H9 (cell line): ENCODE results near the gene MOV10L1. TPM values are rescaled to one million over a fixed set of nuclear protein-coding genes. Genes with fewer than 3 reads are reported as not detected.

Source experiments
- DNase-seq: peaks from one replicate; pipeline ENCODE4 v3.0.0-alpha.2; 2017
- H2AFZ ChIP-seq: one replicate; pipeline ENCODE4 v1.6.1; 2013; ENCODE audit warnings: mild to moderate bottlenecking, low read length, control low read depth, moderate library complexity
- H2AK5ac ChIP-seq: 2 replicates; pipeline ENCODE4 v1.6.1; 2013; ENCODE audit warnings: low read length, control low read depth, mixed read lengths; ENCODE audit not compliant: insufficient read length
- H2BK120ac ChIP-seq: one replicate; pipeline ENCODE4 v1.6.1; 2013; ENCODE audit warnings: low read depth, mild to moderate bottlenecking, low read length, control low read depth, inconsistent platforms; ENCODE audit not compliant: poor library complexity, severe bottlenecking
- H2BK12ac ChIP-seq: 2 replicates; pipeline ENCODE4 v1.6.1; 2013; ENCODE audit warnings: low read length, control low read depth, mixed read lengths, low read depth; ENCODE audit not compliant: insufficient read length
- H2BK15ac ChIP-seq: 2 replicates; pipeline ENCODE4 v1.6.1; 2013; ENCODE audit warnings: low read depth, low read length, control low read depth
- H2BK20ac ChIP-seq: one replicate; pipeline ENCODE4 v1.6.1; 2013; ENCODE audit warnings: low read depth, mild to moderate bottlenecking, low read length, control low read depth, inconsistent platforms; ENCODE audit not compliant: poor library complexity, severe bottlenecking
- H2BK5ac ChIP-seq: 2 replicates; pipeline ENCODE4 v1.6.1; 2013; ENCODE audit warnings: low read length, control low read depth, mixed read lengths; ENCODE audit not compliant: insufficient read length
- H3K14ac ChIP-seq: 2 replicates; pipeline ENCODE4 v1.6.1; 2013; ENCODE audit warnings: low read length, control low read depth; ENCODE audit not compliant: insufficient read depth
- H3K18ac ChIP-seq: 2 replicates; pipeline ENCODE4 v1.6.1; 2013; ENCODE audit warnings: low read depth, mild to moderate bottlenecking, mixed read lengths, low read length, control low read depth; ENCODE audit not compliant: insufficient read length
- H3K23ac ChIP-seq: 2 replicates; pipeline ENCODE4 v1.6.1; 2013; ENCODE audit warnings: low read length, control low read depth, mixed read lengths, low read depth; ENCODE audit not compliant: insufficient read length
- H3K23me2 ChIP-seq: 2 replicates; pipeline ENCODE4 v1.6.1; 2013; ENCODE audit warnings: low read depth, mild to moderate bottlenecking, mixed read lengths, low read length, control low read depth; ENCODE audit not compliant: insufficient read length, poor library complexity, severe bottlenecking
- H3K27ac ChIP-seq: 2 replicates; pipeline ENCODE4 v1.5.1; 2013; ENCODE audit warnings: low read length, control low read depth, mixed read lengths, low read depth; ENCODE audit not compliant: insufficient read length
- H3K27me3 ChIP-seq: 2 replicates; pipeline ENCODE4 v1.6.1; 2013; ENCODE audit warnings: low read length, control low read depth, inconsistent platforms; ENCODE audit not compliant: insufficient read depth
- H3K4ac ChIP-seq: 2 replicates; pipeline ENCODE4 v1.6.1; 2013; ENCODE audit warnings: low read depth, mild to moderate bottlenecking, control low read depth, inconsistent platforms, low read length, moderate library complexity
- H3K4me1 ChIP-seq: 2 replicates; pipeline ENCODE4 v1.6.1; 2013; ENCODE audit warnings: low read length, control low read depth, inconsistent platforms; ENCODE audit not compliant: insufficient read depth
- H3K4me2 ChIP-seq: 2 replicates; pipeline ENCODE4 v1.6.1; 2013; ENCODE audit warnings: low read length, control low read depth, mixed read lengths; ENCODE audit not compliant: insufficient read length, insufficient read depth
- H3K56ac ChIP-seq: 2 replicates; pipeline ENCODE4 v1.6.1; 2013; ENCODE audit warnings: low read depth, mild to moderate bottlenecking, mixed read lengths, low read length, control low read depth; ENCODE audit not compliant: insufficient read length
- H3K79me1 ChIP-seq: 2 replicates; pipeline ENCODE4 v1.6.1; 2013; ENCODE audit warnings: low read depth, mild to moderate bottlenecking, moderate library complexity, low read length, control low read depth, inconsistent platforms; ENCODE audit not compliant: insufficient read depth, poor library complexity, severe bottlenecking
- H3K79me2 ChIP-seq: 2 replicates; pipeline ENCODE4 v1.6.1; 2013; ENCODE audit warnings: low read length, control low read depth, inconsistent platforms; ENCODE audit not compliant: insufficient read depth
- H3K9ac ChIP-seq: 2 replicates; pipeline ENCODE4 v1.6.1; 2013; ENCODE audit warnings: low read length, control low read depth, mixed read lengths; ENCODE audit not compliant: insufficient read length; ENCODE audit errors: extremely low read depth
- H3K9me3 ChIP-seq: one replicate; pipeline ENCODE4 v1.6.1; 2013; ENCODE audit warnings: low read depth, low read length, inconsistent platforms; ENCODE audit not compliant: control insufficient read depth
- H3T11ph ChIP-seq: one replicate; pipeline ENCODE4 v1.6.1; 2013; ENCODE audit warnings: mild to moderate bottlenecking, low read length, control low read depth, inconsistent platforms
- H4K20me1 ChIP-seq: one replicate; pipeline ENCODE4 v1.6.1; 2013; ENCODE audit not compliant: control insufficient read depth, insufficient read length, insufficient read depth
- H4K5ac ChIP-seq: 2 replicates; pipeline ENCODE4 v1.6.1; 2013; ENCODE audit warnings: low read depth, mild to moderate bottlenecking, mixed read lengths, low read length, control low read depth; ENCODE audit not compliant: insufficient read length
- H4K8ac ChIP-seq: replicated peaks from 2 replicates; pipeline ENCODE4 v1.6.1; 2013; ENCODE audit warnings: low read length, control low read depth, mixed read lengths, low read depth; ENCODE audit not compliant: insufficient read length
- H4K91ac ChIP-seq: 2 replicates; pipeline ENCODE4 v1.6.1; 2013; ENCODE audit warnings: low read depth, mild to moderate bottlenecking, moderate library complexity, mixed read lengths, low read length, control low read depth; ENCODE audit not compliant: insufficient read length
- H3K27ac Mint-ChIP-seq, 3 experiments: 2 replicates in 2 of 3; 3 replicates in 1 of 3; pipeline ENCODE4 v1.8.0; 2020 to 2021; ENCODE audit warnings: mixed read lengths in 3 of 3, mild to moderate bottlenecking in 1 of 3, moderate library complexity in 1 of 3
- H3K27me3 Mint-ChIP-seq: 2 replicates; pipeline ENCODE4 v1.8.0; 2021; ENCODE audit warnings: low read depth, mild to moderate bottlenecking, moderate library complexity, mixed read lengths
- H3K36me3 Mint-ChIP-seq, 3 experiments: 2 replicates in 2 of 3; 3 replicates in 1 of 3; pipeline ENCODE4 v1.8.0; 2020 to 2021; ENCODE audit warnings: low read depth in 3 of 3, mixed read lengths in 3 of 3; ENCODE audit not compliant: insufficient read depth in 1 of 3
- H3K4me1 Mint-ChIP-seq, 2 experiments: 2 replicates each; pipeline ENCODE4 v1.8.0; 2020; ENCODE audit warnings: mixed read lengths in 2 of 2
- H3K4me3 Mint-ChIP-seq, 2 experiments: 2 replicates in 1 of 2; 3 replicates in 1 of 2; pipeline ENCODE4 v1.8.0; 2020 to 2021; ENCODE audit warnings: mild to moderate bottlenecking in 2 of 2, mixed read lengths in 2 of 2, moderate library complexity in 1 of 2
- H3K9me3 Mint-ChIP-seq, 2 experiments: 2 replicates in 1 of 2; 3 replicates in 1 of 2; pipeline ENCODE4 v1.8.0; 2020; ENCODE audit warnings: mild to moderate bottlenecking in 2 of 2, mixed read lengths in 2 of 2, moderate library complexity in 1 of 2
- WGBS: extraction: QIAGEN DNeasy Blood & Tissue Kit; methylation state at CpG from one replicate; pipeline ENCODE4 v1.1.7; 2013; ENCODE audit warnings: missing lambda C conversion rate, low lambda C conversion rate, mixed read lengths; ENCODE audit not compliant: insufficient read length; ENCODE audit errors: extremely low coverage; 5-methylcytosine and 5-hydroxymethylcytosine counted together
- total RNA-seq: library from RNA; stranded (reverse); gene quantifications from 2 replicates; pipeline ENCODE4 v1.2.1, GENCODE V29; 2021
- TF ChIP-seq, protein P1 (sequence below): fragments of 200-600 bp; sonication (generic); conservative IDR thresholded peaks from 3 replicates; pipeline ENCODE4 v1.8.0; 2021; ENCODE audit warnings: antibody characterized with exemption, mild to moderate bottlenecking

MOV10L1 gene
- total RNA-seq, 1 experiment from 2014 or later = not detected

DNA sequence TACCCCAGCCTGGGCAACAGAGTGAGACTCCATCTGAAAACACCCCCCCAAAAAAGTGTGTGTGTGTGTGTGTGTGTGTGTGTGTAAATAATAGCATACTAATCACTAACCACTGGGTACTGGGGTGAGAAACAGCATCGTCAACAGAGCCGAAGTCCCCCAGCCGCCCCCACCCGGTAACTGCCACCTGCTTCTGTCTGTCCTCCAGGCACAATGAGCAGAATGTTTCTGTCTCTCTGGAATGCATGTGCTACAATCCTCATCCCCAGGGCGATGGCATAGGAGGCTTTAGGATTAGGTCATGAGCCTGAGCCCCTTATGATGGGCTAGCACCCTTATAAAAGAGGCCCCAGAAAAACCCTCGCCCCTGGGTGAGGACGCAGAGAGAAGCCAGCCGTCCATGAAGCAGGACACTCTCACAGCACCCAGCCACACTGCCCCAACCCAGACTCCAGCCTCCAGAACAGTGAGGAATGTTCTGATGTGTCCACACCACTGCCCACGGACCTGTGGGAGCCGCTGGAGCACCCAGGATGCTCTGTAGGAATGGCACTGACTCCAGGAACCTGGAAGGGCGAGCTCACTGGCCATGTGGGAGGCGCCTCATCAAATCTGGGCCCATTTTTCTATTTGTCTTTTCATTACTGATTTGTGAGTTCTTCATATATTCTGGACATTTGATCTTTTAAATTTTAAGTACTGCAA lies 41.6 kb upstream of the MOV10L1 start:
- Histone ChIP-seq H4K8ac (no peak overlapping the region), H3K56ac (no peak overlapping the region), H3K23me2 (no peaks in the 10 kb centered on the region), H3K14ac (no peak overlapping the region), H3K27ac (no peak overlapping the region), H3K23ac (no peak overlapping the region), H2BK15ac (no peak overlapping the region), H3K4me2 (no peak overlapping the region), H4K20me1 (no peaks in the 10 kb centered on the region), H4K91ac (no peak overlapping the region), H3K4ac (no peak overlapping the region), H3K9ac (no peak overlapping the region), H3K79me1 (no peaks in the 10 kb centered on the region), H2BK20ac (no peak overlapping the region), H3K27me3 (no peaks in the 10 kb centered on the region), H3K18ac (no peak overlapping the region), H2AK5ac (no peak overlapping the region), H3T11ph (no peak overlapping the region), H4K5ac (no peak overlapping the region), H3K4me1 (no peaks in the 10 kb centered on the region), H3K79me2 (no peaks in the 10 kb centered on the region), H2BK120ac (no peak overlapping the region), H3K9me3 (no peaks in the 10 kb centered on the region), H2BK12ac (no peak overlapping the region), H2BK5ac (no peak overlapping the region), H2AFZ (no peak overlapping the region)
- H3K27ac Mint-ChIP-seq = no peak overlapping the region
- H3K9me3 Mint-ChIP-seq = peaks cover 0 to under 1% of the 10 kb centered on the region in 2 experiments; a peak in 2 of 5 replicates
- peaks cover 12% of the 10 kb centered on the region for H3K27me3 Mint-ChIP-seq
- H3K4me1 Mint-ChIP-seq = no peaks in the 10 kb centered on the region
- no peaks in the 10 kb centered on the region for H3K36me3 Mint-ChIP-seq
- DNase-seq = no peak
- WGBS = no CpG with 5 or more reads among the region's 12 CpGs
- H3K4me3 Mint-ChIP-seq = no peak overlapping the region
- TF ChIP-seq, protein P1, sequence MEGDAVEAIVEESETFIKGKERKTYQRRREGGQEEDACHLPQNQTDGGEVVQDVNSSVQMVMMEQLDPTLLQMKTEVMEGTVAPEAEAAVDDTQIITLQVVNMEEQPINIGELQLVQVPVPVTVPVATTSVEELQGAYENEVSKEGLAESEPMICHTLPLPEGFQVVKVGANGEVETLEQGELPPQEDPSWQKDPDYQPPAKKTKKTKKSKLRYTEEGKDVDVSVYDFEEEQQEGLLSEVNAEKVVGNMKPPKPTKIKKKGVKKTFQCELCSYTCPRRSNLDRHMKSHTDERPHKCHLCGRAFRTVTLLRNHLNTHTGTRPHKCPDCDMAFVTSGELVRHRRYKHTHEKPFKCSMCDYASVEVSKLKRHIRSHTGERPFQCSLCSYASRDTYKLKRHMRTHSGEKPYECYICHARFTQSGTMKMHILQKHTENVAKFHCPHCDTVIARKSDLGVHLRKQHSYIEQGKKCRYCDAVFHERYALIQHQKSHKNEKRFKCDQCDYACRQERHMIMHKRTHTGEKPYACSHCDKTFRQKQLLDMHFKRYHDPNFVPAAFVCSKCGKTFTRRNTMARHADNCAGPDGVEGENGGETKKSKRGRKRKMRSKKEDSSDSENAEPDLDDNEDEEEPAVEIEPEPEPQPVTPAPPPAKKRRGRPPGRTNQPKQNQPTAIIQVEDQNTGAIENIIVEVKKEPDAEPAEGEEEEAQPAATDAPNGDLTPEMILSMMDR = no peak
